GM19324 (cell line): ENCODE measurements around the gene NT5DC2.

ENCODE experiments used
- ATAC-seq: cut with Tn5 transposase; IDR thresholded peaks from one replicate; pipeline ENCODE4 v1.9.1; 2021; ENCODE audit warnings: mild to moderate bottlenecking, moderate library complexity; ENCODE audit not compliant: unreplicated experiment, low FRiP score

Gene NT5DC2

DNA sequence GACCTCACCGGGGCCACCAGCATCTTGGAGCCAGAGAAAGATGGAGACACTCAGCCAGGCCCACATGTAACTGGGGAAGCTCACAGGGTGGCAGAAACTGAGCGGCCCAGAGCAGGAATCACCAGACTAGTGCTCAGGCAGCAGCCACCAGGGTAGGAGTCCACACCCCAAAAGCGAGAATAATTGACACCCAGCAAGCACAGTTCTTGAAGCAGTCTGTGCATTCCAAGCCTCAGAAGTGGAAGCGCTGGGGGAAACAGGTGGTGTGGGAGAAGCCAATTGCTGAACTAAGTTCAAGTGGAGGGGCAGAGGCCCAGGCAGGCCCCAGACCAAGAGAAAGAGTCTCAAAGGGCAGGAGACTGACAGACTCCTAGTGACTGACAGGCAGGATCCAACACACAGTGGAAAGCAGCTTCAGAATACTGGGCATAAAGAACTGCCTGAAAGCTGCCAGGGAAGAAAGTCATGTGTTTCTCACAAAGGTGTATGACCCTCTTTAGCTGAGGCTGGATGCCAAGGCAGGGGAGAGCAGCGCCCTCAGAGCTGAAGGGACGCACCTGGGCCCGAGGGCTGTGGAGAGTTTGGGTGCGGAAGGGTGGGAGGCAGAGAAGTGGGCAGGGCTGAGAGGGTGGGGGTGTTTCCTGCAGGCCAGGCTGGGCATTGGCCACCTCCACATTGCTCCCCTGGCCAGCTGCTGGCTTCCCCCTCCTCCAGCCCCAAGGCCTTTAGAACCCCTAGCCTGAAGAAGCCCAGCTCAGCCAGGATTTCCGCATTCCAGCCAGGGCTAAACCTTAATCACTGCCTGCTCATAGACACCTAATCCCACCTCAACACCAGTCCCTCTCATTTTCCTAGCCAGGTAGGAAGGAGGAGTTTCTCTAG, 7.7 kb downstream of the NT5DC2 start:
- ATAC-seq = no peak

DNA sequence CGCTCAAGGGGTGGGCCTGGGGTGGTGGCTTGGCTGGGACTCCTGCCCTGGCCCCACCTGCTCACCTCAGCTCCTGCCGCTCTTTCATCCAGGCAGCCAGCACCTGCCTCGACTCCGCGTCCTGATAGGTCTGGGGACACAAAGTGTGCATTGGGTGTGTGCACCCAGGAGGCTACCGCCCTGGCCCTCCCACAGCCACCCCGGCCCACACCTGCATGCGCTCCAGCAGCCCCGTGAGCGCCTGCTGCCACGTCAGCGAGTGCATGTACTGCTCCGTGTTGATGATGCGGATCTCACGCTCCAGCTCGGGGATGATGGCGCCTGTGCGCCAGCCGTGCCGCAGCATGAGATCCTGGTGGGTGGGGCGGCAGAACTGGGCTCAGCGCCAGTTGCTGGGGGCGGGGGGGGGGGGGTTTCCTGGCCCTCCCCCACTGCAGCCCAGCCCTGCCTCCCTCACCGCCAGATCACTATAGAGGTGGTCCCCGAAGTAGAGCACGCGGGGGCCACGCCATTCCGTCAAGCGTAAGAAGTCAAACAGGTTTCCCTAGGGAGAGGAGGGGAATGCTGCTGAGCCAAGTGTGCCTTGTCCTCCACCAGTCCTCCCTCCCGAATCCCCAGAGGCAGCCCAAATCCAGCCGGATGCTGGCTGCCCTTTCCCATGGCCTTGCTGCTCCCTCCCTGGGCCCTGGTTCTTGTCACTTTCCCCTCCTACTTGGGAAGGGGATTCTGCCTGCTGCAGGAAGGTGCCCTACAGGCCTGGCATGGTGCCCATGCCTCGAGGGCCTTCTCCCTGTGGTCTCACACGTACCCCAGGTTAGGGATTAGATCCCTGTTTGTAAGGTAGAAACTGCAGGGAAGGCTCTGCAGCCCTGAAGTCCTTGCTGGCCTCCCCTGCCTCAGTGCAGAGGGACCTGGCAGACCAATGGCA, 8.6 kb downstream of the NT5DC2 start:
- ATAC-seq = no peak

DNA sequence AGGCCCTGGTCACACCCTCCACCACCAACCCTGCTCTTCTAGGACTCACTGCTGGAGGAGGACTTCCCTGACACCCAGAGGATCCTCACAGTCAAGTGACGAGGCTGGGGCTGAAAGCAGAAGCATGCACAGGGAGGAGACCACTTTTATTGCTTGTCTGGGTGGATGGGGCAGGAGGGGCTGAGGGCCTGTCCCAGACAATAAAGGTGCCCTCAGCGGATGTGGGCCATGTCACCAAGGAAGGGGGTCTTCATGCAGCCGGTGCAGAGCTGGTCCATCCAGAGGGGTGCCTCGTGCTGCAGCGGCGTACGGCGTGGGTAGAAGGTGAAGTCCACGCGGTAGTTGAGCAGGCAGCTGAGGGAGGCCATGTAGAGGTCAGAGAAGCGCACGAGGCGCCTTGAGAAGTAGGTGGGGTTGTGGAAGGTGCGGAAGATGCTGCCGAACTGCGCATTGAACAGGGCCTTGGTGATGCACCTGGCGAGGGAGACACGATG, 9.4 kb downstream of the NT5DC2 start:
- no peak for ATAC-seq

GRCh38 chr3:52523386-52524257, 10.0 kb downstream of the NT5DC2 start:
- no peak for ATAC-seq

- ATAC-seq = no peak
Measured at GRCh38 chr3:52522651-52523251, 10.9 kb downstream of the NT5DC2 start.

GRCh38 chr3:52521881-52522650, 11.6 kb downstream of the NT5DC2 start:
- ATAC-seq = no peak

DNA sequence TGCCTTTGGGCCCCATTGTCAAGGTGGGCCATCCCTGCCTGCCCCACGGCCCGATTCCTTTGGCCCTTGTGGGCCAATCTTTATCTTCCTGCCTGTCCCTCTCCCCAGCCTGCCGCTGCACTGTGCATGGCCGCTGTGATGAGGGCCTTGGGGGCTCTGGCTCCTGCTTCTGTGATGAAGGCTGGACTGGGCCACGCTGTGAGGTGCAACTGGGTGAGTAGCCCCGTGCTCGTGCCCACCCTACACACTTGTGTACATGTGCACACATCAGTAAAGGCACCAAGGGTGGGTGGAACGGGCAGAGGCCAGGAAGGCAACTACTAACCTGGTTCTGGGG, 12.2 kb downstream of the NT5DC2 start:
- no peak for ATAC-seq

GRCh38 chr3:52520716-52521487, 12.8 kb downstream of the NT5DC2 start:
- no peak for ATAC-seq

- ATAC-seq = no peak
Measured at GRCh38 chr3:52520141-52520667, 13.5 kb downstream of the NT5DC2 start.

- ATAC-seq = no peak
Measured at GRCh38 chr3:52519445-52520140, 14.1 kb downstream of the NT5DC2 start.

- ATAC-seq = no peak
Measured at GRCh38 chr3:52518723-52519444, 14.8 kb downstream of the NT5DC2 start.

GRCh38 chr3:52517796-52518722, 15.6 kb downstream of the NT5DC2 start:
- no peak for ATAC-seq

DNA sequence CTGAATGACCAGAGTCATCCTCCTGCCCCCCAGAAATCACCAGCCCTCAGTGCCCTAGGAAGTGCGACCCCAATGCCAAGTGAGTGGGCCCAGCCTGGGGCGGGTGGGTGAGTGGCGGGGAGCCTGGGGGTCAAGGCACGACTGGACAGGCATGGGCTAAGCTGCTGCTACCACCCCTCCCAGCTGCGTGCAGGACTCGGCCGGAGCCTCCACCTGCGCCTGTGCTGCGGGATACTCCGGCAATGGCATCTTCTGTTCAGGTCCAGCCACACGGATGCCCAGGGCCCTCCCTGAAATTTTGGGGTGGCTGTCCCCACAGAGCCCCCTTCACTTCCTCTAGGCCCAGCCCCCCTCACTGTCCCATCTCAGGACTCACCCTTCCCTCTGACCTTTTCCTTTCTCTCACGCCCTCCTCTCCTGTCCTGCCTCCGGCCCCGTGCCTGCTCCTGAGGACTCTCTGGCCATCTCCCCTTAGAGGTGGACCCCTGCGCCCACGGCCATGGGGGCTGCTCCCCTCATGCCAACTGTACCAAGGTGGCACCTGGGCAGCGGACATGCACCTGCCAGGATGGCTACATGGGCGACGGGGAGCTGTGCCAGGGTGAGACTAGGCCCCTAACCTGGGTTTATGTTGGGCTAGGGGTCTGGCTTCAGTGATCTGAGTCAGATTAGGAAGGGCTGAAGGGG, 17.0 kb downstream of the NT5DC2 start:
- ATAC-seq = no peak

DNA sequence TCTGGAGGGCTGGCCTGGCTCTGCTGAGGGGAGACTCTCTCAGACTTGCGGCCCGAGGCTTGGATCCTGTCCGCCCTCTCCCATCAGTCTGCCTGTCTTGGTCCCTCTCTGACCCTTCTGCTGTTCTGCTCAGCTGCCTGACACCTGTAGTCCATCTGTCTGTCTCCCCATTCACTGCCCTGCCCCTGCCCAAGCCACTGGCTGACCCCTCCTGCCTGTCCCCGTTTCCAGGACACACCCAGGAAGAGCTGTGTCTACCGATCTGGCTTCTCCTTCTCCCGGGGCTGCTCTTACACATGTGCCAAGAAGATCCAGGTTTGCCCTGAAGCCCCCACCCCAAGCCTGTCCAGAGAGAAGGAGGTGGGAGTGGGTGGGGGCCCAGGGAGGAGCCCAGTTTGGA, 18.5 kb downstream of the NT5DC2 start:
- no peak for ATAC-seq

GRCh38 chr3:52514576-52514975, 19.1 kb downstream of the NT5DC2 start:
- no peak for ATAC-seq
